Measurements from ENCODE around the gene LRRC31. TPM values are rescaled to one million over a fixed set of nuclear protein-coding genes. Genes with fewer than 3 reads are reported as not detected.

LRRC31 gene
- total and polyA plus RNA-seq, 2 of the 8 experiments (the other 6 are each of a cell fraction or from before 2014, with no cell fraction given), result not detected

DNA sequence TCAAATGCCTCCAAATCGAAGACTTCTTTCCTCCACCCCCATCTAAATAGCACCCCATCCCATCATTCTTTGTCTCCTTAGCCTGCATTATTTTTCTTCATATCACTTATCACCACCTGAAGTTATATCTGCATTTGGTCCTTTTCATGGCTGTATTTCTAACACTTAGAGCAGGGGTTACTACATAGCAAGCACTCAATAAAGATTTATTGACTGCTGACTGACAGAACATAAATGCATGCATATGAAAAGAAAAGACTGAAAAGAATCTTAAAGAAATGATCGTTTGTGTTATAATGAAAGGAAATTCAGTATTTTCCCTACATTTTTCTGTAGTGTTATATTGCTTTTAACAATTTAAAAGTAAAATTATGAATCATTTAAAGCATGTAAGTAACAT is 1.4 kb downstream of the LRRC31 start (continued):
- TF ChIP-seq, protein P1, sequence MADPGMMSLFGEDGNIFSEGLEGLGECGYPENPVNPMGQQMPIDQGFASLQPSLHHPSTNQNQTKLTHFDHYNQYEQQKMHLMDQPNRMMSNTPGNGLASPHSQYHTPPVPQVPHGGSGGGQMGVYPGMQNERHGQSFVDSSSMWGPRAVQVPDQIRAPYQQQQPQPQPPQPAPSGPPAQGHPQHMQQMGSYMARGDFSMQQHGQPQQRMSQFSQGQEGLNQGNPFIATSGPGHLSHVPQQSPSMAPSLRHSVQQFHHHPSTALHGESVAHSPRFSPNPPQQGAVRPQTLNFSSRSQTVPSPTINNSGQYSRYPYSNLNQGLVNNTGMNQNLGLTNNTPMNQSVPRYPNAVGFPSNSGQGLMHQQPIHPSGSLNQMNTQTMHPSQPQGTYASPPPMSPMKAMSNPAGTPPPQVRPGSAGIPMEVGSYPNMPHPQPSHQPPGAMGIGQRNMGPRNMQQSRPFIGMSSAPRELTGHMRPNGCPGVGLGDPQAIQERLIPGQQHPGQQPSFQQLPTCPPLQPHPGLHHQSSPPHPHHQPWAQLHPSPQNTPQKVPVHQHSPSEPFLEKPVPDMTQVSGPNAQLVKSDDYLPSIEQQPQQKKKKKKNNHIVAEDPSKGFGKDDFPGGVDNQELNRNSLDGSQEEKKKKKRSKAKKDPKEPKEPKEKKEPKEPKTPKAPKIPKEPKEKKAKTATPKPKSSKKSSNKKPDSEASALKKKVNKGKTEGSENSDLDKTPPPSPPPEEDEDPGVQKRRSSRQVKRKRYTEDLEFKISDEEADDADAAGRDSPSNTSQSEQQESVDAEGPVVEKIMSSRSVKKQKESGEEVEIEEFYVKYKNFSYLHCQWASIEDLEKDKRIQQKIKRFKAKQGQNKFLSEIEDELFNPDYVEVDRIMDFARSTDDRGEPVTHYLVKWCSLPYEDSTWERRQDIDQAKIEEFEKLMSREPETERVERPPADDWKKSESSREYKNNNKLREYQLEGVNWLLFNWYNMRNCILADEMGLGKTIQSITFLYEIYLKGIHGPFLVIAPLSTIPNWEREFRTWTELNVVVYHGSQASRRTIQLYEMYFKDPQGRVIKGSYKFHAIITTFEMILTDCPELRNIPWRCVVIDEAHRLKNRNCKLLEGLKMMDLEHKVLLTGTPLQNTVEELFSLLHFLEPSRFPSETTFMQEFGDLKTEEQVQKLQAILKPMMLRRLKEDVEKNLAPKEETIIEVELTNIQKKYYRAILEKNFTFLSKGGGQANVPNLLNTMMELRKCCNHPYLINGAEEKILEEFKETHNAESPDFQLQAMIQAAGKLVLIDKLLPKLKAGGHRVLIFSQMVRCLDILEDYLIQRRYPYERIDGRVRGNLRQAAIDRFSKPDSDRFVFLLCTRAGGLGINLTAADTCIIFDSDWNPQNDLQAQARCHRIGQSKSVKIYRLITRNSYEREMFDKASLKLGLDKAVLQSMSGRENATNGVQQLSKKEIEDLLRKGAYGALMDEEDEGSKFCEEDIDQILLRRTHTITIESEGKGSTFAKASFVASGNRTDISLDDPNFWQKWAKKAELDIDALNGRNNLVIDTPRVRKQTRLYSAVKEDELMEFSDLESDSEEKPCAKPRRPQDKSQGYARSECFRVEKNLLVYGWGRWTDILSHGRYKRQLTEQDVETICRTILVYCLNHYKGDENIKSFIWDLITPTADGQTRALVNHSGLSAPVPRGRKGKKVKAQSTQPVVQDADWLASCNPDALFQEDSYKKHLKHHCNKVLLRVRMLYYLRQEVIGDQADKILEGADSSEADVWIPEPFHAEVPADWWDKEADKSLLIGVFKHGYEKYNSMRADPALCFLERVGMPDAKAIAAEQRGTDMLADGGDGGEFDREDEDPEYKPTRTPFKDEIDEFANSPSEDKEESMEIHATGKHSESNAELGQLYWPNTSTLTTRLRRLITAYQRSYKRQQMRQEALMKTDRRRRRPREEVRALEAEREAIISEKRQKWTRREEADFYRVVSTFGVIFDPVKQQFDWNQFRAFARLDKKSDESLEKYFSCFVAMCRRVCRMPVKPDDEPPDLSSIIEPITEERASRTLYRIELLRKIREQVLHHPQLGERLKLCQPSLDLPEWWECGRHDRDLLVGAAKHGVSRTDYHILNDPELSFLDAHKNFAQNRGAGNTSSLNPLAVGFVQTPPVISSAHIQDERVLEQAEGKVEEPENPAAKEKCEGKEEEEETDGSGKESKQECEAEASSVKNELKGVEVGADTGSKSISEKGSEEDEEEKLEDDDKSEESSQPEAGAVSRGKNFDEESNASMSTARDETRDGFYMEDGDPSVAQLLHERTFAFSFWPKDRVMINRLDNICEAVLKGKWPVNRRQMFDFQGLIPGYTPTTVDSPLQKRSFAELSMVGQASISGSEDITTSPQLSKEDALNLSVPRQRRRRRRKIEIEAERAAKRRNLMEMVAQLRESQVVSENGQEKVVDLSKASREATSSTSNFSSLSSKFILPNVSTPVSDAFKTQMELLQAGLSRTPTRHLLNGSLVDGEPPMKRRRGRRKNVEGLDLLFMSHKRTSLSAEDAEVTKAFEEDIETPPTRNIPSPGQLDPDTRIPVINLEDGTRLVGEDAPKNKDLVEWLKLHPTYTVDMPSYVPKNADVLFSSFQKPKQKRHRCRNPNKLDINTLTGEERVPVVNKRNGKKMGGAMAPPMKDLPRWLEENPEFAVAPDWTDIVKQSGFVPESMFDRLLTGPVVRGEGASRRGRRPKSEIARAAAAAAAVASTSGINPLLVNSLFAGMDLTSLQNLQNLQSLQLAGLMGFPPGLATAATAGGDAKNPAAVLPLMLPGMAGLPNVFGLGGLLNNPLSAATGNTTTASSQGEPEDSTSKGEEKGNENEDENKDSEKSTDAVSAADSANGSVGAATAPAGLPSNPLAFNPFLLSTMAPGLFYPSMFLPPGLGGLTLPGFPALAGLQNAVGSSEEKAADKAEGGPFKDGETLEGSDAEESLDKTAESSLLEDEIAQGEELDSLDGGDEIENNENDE (IDR thresholded peaks at IDR 0.05; ENCODE audit: insufficient replicate concordance, low read length), result no peak
- no peak for TF ChIP-seq POLR2AphosphoS5 (IDR thresholded peaks at IDR 0.05; ENCODE audit: low read depth, low read length)
- no peak for TF ChIP-seq HDAC6 (IDR thresholded peaks at IDR 0.05; ENCODE audit: low read depth, low read length)
